HG03108 (cell line): Measurements from ENCODE around the gene TCF7.
A peak's percentile ranks its signal among the peaks of the same experiment; 100 is the strongest.

Source experiments
- ATAC-seq: cut with Tn5 transposase; IDR thresholded peaks from one replicate; pipeline ENCODE4 v1.9.1; 2021; ENCODE audit warnings: moderate library complexity; ENCODE audit not compliant: unreplicated experiment

TCF7 gene

GRCh38 chr5:134088994-134089560, 25.4 kb upstream of the TCF7 start:
- no peak for ATAC-seq

GRCh38 chr5:134090522-134090921, 24.0 kb upstream of the TCF7 start:
- no peak for ATAC-seq

GRCh38 chr5:134091626-134092121, 22.8 kb upstream of the TCF7 start:
- ATAC-seq: no peak

GRCh38 chr5:134092875-134093274, 21.6 kb upstream of the TCF7 start:
- ATAC-seq: no peak

- no peak for ATAC-seq
Measured at GRCh38 chr5:134093351-134093750, 21.1 kb upstream of the TCF7 start.

- no peak for ATAC-seq
Measured at GRCh38 chr5:134095293-134095692, 19.2 kb upstream of the TCF7 start.

GRCh38 chr5:134095887-134096589, 18.4 kb upstream of the TCF7 start:
- ATAC-seq: no peak

GRCh38 chr5:134097211-134097749, 17.2 kb upstream of the TCF7 start:
- ATAC-seq: no peak

GRCh38 chr5:134098690-134099089, 15.8 kb upstream of the TCF7 start:
- ATAC-seq: no peak

GRCh38 chr5:134099288-134099872, 15.1 kb upstream of the TCF7 start:
- no peak for ATAC-seq

GRCh38 chr5:134099939-134100282, 14.6 kb upstream of the TCF7 start:
- peak; percentile 37 for ATAC-seq

- ATAC-seq: peak; percentile 70
Measured at GRCh38 chr5:134100283-134101091, 14.0 kb upstream of the TCF7 start.

- ATAC-seq: no peak
Measured at GRCh38 chr5:134101686-134102439, 12.6 kb upstream of the TCF7 start.

- no peak for ATAC-seq
Measured at GRCh38 chr5:134103397-134103796, 11.1 kb upstream of the TCF7 start.

GRCh38 chr5:134103998-134104654, 10.4 kb upstream of the TCF7 start:
- no peak for ATAC-seq

GRCh38 chr5:134106991-134107701, 7.3 kb upstream of the TCF7 start:
- ATAC-seq: no peak

- ATAC-seq: no peak
Measured at GRCh38 chr5:134107779-134108178, 6.7 kb upstream of the TCF7 start.

GRCh38 chr5:134110382-134110781, 4.1 kb upstream of the TCF7 start:
- no peak for ATAC-seq
